HG03060 (cell line): Measurements from ENCODE around the gene MCMBP.
"Not testable (repeated sequence)": the region's sequence is repeated elsewhere in the genome, so short reads cannot be mapped to it uniquely, and the experiment has no call there.

ENCODE experiments used
- ATAC-seq: cut with Tn5 transposase; IDR thresholded peaks from one replicate; pipeline ENCODE4 v1.9.1; 2021; ENCODE audit warnings: low read depth, moderate number of reproducible peaks; ENCODE audit not compliant: unreplicated experiment

MCMBP gene

GRCh38 chr10:119796039-119796438 is 76.6 kb downstream of the MCMBP start:
- ATAC-seq, result no peak

GRCh38 chr10:119795101-119795500 is 77.5 kb downstream of the MCMBP start:
- not testable (repeated sequence) for ATAC-seq

GRCh38 chr10:119786117-119786769 is 86.4 kb downstream of the MCMBP start:
- no peak for ATAC-seq

- ATAC-seq, result no peak
These were observed 88.1 kb downstream of the MCMBP start for GRCh38 chr10:119784340-119785067.

- no peak for ATAC-seq
These were observed 89.0 kb downstream of the MCMBP start for GRCh38 chr10:119783665-119784027.

GRCh38 chr10:119782981-119783664 is 89.5 kb downstream of the MCMBP start:
- no peak for ATAC-seq

- no peak for ATAC-seq
These were observed 91.1 kb downstream of the MCMBP start for GRCh38 chr10:119781498-119781897.

- no peak for ATAC-seq
These were observed 91.7 kb downstream of the MCMBP start for GRCh38 chr10:119780879-119781480.
